ENCODE data around the gene OR8K3.

OR8K3 gene

DNA sequence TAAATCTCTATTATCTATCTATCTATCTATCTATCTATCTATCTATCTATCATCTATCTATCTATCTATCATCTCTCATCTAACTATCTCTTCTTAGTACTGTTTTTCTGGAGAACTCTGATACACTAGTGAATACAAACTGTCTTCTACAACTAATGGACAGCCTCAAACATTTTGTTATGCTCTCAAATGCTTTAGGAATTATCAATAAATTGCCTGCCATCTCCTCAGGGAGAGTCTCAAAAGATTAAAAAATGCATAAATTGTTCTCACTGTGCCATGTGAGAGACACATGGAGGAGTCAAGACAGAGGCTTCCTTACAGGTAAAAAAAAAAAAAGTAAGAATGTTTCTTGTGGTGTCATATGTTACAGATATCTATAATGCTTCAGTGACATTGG, at the start of gene OR8K3:
OR8K3 (plus strand) TSS at position 301 of the 400 bp plus-strand sequence. CDS start 3,163 bp downstream, outside the sequence.
- DNase-seq: no peak

DNA sequence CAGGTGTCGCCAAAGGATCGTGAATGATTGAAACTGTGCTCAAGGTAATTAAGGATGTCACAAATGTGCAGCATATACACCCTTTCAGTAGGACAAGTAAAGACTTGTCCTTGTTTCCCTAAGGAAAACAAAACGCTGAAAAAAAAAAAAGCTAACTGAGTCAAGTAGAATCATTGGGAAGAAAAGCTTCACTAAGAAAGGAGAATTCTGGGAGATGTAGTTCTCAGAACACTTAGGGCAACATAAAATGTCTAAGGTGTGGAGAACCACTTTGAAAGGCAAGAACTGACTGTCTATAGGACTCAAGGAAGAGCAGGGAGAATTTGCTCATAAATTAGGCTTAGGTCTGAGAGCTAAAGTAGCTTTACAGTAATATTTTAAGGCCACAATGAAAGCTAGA, 43.9 kb upstream of the OR8K3 start:
- DNase-seq: no peak

DNA sequence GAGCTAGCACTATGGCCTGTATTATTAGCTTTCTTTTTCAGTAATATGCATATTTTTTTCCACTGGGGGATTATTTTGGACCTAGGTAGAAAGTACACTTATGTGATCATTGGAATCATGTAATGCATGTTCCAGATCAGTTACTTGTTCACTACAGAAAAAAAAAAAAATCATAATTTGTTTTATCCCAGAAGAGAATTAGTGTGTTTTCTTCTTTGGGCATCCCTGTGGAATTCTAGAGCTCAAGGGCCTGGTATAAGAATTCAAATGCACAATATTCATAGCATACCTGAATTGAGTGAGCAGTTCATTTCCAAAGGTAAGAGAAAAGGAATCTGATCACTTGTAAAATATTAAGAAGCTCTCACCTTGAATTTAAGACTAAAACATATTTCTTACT, 41.1 kb upstream of the OR8K3 start, which contains the start of gene OR5T1:
OR5T1 (plus strand) TSS at position 301 of the 400 bp plus-strand sequence. CDS start 1,485 bp downstream, outside the sequence.
- no peak for DNase-seq

DNA sequence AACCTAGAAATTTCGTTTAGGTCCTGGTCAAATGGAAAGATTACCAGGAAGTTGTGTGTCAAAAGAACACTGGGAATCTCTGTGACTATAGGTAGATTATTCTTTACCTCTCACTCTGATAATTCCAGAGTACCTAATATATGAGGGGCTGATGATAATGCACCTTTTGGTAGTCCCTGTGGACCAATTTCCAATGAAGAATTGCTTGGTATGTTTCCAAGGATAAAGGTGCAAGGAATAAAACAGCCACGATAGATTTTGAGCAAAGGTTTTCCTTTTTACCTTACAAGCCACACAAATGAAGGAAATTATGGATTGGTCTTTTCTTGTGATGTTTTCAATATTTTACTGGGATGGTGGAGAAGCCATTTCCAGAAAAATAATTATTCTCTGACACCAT, 22.8 kb upstream of the OR8K3 start, which contains the start of gene OR8H1:
OR8H1 (minus strand) TSS at position 101 of the 400 bp plus-strand sequence. CDS start 1,192 bp downstream, outside the sequence.
- no peak for DNase-seq

DNA sequence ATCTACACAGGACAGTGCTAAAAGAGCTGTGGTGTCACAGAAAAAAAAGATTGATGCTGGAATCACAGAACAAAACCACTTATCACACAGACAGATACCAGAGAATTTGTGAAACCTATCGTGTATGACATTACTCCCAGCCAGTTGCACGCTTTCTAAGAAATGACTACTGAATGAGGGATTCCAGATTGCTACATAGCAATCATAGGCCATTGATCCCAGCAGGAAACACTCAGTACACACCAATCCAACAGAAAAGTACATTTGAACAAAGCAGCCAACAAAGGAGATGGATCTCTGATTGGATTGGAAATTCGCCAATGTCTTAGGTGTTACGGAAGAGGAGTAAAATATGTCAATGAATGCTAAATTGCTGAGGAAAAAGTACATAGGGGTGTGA, 18.0 kb upstream of the OR8K3 start:
- DNase-seq: no peak

DNA sequence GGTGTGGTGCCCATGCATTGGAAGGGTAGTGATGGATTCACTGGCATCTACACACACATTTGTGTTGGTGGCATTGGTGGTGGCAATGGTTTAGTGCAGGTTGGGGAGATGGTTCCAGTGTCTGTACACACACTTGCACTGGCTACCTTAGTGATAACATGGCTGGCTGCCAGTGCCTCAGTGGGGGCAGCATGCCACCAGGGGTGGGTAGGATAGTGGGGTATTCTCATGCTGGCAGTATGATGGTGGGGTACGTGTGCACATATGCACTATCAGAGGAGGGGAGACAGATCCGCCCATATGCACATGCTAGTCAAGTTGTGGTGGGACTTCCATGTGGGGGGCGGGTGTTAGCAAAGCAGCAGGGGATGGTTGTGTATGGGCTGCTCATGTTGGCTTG, 7.1 kb upstream of the OR8K3 start:
- DNase-seq: no peak

DNA sequence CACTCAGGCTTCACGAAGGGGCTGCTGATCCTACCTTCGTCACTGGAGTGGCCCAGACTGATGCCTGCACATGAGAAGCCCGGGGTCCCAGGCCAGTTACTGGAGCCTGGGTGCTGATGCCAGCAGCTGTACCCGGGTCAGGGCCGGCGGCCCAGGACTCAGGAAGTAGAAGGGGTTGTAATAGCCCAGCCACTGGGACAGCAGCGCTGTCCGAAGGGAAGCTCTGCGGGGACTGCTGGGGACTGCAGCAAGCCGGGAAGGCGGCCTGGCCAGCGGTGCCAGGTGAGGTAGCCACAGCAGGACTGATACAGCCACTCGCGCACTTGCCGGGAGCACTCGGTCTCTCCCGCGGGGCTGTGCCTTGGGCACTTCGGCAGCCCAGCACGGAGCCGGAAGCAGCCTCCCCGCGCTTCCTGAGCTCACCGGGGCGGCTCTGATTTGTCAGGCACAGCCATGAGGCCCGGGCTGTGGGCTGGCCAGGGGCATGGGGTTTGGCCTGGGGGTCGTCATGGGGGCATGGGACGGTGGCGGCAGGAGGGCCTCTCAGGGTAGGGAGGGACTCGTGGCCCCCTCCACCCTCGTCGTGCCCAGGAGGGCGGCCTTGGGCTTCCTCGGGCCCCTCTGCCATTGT, 17.0 kb downstream of the OR8K3 start:
- DNase-seq: no peak

DNA sequence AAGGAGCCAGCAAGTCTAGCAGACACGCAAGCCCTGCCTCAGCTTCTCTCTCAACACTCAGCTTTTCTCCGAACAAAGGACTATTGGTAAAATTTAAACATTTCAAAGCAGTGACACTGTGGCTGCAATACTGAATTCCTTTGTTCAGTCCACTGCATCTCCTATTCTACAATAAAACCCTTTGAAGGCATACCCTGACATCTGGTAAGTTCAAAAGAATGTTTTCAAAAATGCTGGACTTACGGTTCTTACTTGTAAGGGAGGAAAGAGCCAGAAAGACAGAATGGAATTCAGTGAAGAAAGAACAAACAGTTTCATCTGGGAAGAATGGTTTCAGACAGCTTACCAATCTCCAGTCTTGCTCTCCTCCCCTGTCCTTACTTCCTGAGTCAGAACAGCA, 18.2 kb downstream of the OR8K3 start:
- no peak for DNase-seq

DNA sequence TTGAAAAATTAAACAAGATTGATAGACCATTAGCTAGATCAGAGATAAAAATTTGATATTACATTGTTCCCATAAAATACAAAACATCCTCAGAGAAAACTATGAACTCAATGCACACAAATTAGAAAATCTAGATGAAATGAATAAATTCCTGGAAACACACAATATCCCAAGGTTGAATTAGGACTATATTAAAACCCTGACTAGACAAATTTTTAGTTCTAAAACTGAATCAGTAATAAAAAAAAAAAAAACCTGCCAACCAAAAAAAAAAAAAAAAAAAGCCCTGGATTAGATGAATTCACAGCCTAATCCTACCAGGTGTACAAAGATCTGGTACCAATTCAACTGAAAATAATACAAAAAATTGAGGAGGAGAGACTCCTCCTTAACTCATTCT, 25.3 kb downstream of the OR8K3 start:
- no peak for DNase-seq

DNA sequence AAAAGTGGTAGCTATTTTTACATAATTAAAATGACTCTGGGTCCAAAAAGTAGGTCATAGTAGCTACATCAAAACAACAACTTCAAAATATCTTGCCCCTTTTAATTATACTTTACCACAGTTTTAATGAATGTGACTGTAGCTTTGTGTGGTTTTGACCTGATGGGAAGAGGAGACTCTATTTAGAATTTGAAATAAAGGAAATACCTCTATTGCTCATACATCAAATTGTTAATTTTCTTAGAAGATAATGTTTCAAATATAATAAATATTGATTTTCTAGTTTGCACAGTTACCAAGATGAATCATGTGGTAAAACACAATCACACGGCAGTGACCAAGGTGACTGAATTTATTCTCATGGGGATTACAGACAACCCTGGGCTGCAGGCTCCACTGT, 30.8 kb downstream of the OR8K3 start, which contains the start of gene OR8K1:
OR8K1 (plus strand) TSS at position 301 of the 400 bp plus-strand sequence; CDS start at position 301, 0 bp downstream.
- no peak for DNase-seq

DNA sequence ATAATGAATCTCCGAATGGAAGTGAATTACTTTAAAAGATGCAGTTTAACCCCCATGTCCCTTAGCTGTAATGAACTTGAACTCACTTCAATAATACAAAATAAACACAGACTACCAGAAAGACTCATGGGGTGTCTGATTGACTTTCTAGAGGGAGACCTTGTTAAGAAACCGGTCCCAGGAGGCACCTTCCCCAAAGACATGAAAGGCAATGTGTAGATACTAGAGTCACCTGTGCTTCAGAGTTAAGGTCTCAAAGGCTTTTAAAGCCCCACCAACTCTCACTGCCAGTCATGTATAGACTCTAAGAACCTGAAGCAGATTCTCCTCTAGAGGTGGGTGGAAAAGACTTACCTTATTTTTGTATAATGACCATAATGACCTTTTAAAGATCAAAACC, 39.0 kb downstream of the OR8K3 start, which contains the start of gene OR8J1:
OR8J1 (plus strand) TSS at position 301 of the 400 bp plus-strand sequence. CDS start 5,956 bp downstream, outside the sequence.
- DNase-seq: no peak
